MCF 10A (cell line): Measurements from ENCODE around the gene TNFSF9. TPM values are rescaled to one million over a fixed set of nuclear protein-coding genes. Genes with fewer than 3 reads are reported as not detected.
"Not testable (repeated sequence)": the region's sequence is repeated elsewhere in the genome, so short reads cannot be mapped to it uniquely, and the experiment has no call there.

Experiments used
- BruUV-seq: library from RNA; stranded (reverse); fragments of 400-500 nt; replicated peaks from 2 replicates; lab custom pipeline; 2021; lab: Mats Ljungman, UMichigan
- CTCF ChIA-PET: fragments of 300-600 bp; sonication (Branson Sonifier 250); formaldehyde crosslinking; extraction: SDS; loops from one replicate; lab custom pipeline; 2021; ENCODE audit warnings: antibody characterized with exemption, inconsistent platforms; lab: Yijun Ruan, JAX
- POLR2A ChIA-PET: fragments of 300-600, 350-650 bp; sonication (Branson Sonifier 250); formaldehyde crosslinking; extraction: SDS; loops from one replicate; lab custom pipeline; 2020; ENCODE audit warnings: antibody characterized with exemption, inconsistent platforms; lab: Yijun Ruan, JAX
- DNase-seq: peaks from one replicate; pipeline ENCODE4 v3.0.0-alpha.2; 2018; ENCODE audit not compliant: unreplicated experiment
- H3K27ac Mint-ChIP-seq: one replicate; pipeline ENCODE4 v1.8.0; 2022; ENCODE audit warnings: mild to moderate bottlenecking, low read depth, mixed read lengths; ENCODE audit not compliant: unreplicated experiment
- H3K27me3 Mint-ChIP-seq: one replicate; pipeline ENCODE4 v1.8.0; 2022; ENCODE audit warnings: mixed read lengths; ENCODE audit not compliant: insufficient read depth, unreplicated experiment
- H3K36me3 Mint-ChIP-seq: one replicate; pipeline ENCODE4 v1.8.0; 2022; ENCODE audit warnings: mild to moderate bottlenecking, moderate library complexity, mixed read lengths; ENCODE audit not compliant: insufficient read depth, unreplicated experiment
- H3K4me1 Mint-ChIP-seq: one replicate; pipeline ENCODE4 v1.8.0; 2022; ENCODE audit warnings: mixed read lengths; ENCODE audit not compliant: insufficient read depth, unreplicated experiment
- H3K4me3 Mint-ChIP-seq: one replicate; pipeline ENCODE4 v1.8.0; 2022; ENCODE audit warnings: mild to moderate bottlenecking, moderate library complexity, mixed read lengths; ENCODE audit not compliant: unreplicated experiment
- H3K9me3 Mint-ChIP-seq: one replicate; pipeline ENCODE4 v1.8.0; 2022; ENCODE audit warnings: mixed read lengths; ENCODE audit not compliant: unreplicated experiment
- CTCF ChIP-seq: fragments of 200-600 bp; IDR thresholded peaks from one replicate; pipeline ENCODE4 v1.8.0; 2022; ENCODE audit warnings: antibody characterized with exemption, mild to moderate bottlenecking; ENCODE audit not compliant: unreplicated experiment
- intact Hi-C: fragments of 100-400 bp; cut with micrococcal nuclease; formaldehyde crosslinking; loops from 2 replicates; pipeline ENCODE4 v1.14.1; 2022
- total RNA-seq: library from RNA; stranded (reverse); gene quantifications from 2 replicates; pipeline ENCODE4 v1.2.3, GENCODE V29; 2022

TNFSF9 gene
- total RNA-seq, 1 experiment from 2014 or later = 6.2 TPM

GRCh38 chr19:6501740-6502648 lies 28.8 kb upstream of the TNFSF9 start, which contains the start of gene TUBB4A:
TSS of gene TUBB4A (minus strand) at chr19:6502309. CDS start at chr19:6502212, 97 bp downstream.
- Mint-ChIP-seq H3K9me3 (no peaks in the 10 kb centered on the region), H3K27me3 (peaks cover 12% of the 10 kb centered on the region), H3K4me3 (peak within 1 kb of the TSS; percentile 35), H3K27ac (no peak within 1 kb of the TSS), H3K4me1 (no peaks in the 10 kb centered on the region), H3K36me3 (no peaks in the 10 kb centered on the region)
- CTCF ChIA-PET = no interaction called here
- TF ChIP-seq CTCF = no peak
- DNase-seq = no peak
- no TSS peak for BruUV-seq
- intact Hi-C loops = no loop called here
- POLR2A ChIA-PET = no interaction called here

- H3K36me3 Mint-ChIP-seq = no peaks in the 10 kb centered on the region
- no TSS peak for BruUV-seq
- no peaks in the 10 kb centered on the region for H3K4me1 Mint-ChIP-seq
- DNase-seq = no peak
- H3K27ac Mint-ChIP-seq = no peak overlapping the region
- no peaks in the 10 kb centered on the region for H3K9me3 Mint-ChIP-seq
- no peak for TF ChIP-seq CTCF
- peaks cover 12% of the 10 kb centered on the region for H3K27me3 Mint-ChIP-seq
- CTCF ChIA-PET = interaction anchor here (1.2 to 1.3 kb wide), 2 partner anchors 110 to 128 kb away, joined by 3 to 4 read pairs; no protein-coding TSS in a partner anchor
- POLR2A ChIA-PET = interaction anchor here (0.6 to 0.7 kb wide), 3 partner anchors 18 to 297 kb away, joined by 3 to 6 read pairs (median 4); no protein-coding TSS in a partner anchor
- H3K4me3 Mint-ChIP-seq = no peak overlapping the region
- intact Hi-C loops = no loop called here
These were observed 27.2 kb upstream of the TNFSF9 start for GRCh38 chr19:6503407-6504201.

- BruUV-seq = not testable (repeated sequence)
These were observed 22.6 kb upstream of the TNFSF9 start for GRCh38 chr19:6508028-6508771.

More at GRCh38 chr19:6508028-6508771, 22.6 kb upstream of the TNFSF9 start:
- H3K27ac Mint-ChIP-seq, H3K9me3 Mint-ChIP-seq, H3K36me3 Mint-ChIP-seq, H3K4me3 Mint-ChIP-seq, H3K27me3 Mint-ChIP-seq, H3K4me1 Mint-ChIP-seq, POLR2A ChIA-PET, intact Hi-C loops, DNase-seq: not testable (repeated sequence)
- CTCF ChIA-PET = interaction anchor here (0.6 to 1.5 kb wide), 3 partner anchors 8 to 355 kb away, joined by 3 to 7 read pairs (median 4); no protein-coding TSS in a partner anchor
